ENCODE measurements around the gene OTUD7B. TPM values are rescaled to one million over a fixed set of nuclear protein-coding genes. Genes with fewer than 3 reads are reported as not detected.

OTUD7B gene
- total and polyA plus RNA-seq, 9 of the 15 experiments (the other 6 are each of a cell fraction or from before 2014, with no cell fraction given) = 0.96 to 18.8 (median 7.4) TPM

- peak overlapping the region; percentile 64 for H3K4me3 ChIP-seq
- peak overlapping the region; percentile 95 for H2AFZ ChIP-seq (ENCODE audit: low read depth, low read length)
- intact Hi-C loops (cut with micrococcal nuclease) (loop anchor here (1.0 to 2.0 kb wide), 3 partner anchors 39 to 162 kb away; partner anchors contain the start of gene SF3B4), in situ Hi-C loops (cut with MboI) (loop anchor here (5.0 kb wide), 1 partner anchor 46 kb away; a partner anchor contains a TSS)
- peak overlapping the region; percentile 99 for H3K4me2 ChIP-seq (ENCODE audit: insufficient read depth, low read length)
- ChIA-PET CTCF (ENCODE audit: low intra/inter-chr PET ratio) (interaction anchor here (0.7 to 1.9 kb wide), 4 partner anchors 54 to 299 kb away, joined by 3 to 8 read pairs (median 4); no protein-coding TSS in a partner anchor), POLR2A (interaction anchor here (0.6 to 5.9 kb wide), 35 partner anchors 8 to 663 kb away, joined by 3 to 71 read pairs (median 7); partner anchors contain the start of genes MTMR11, OTUD7B, SF3B4 and VPS45)
- peak; percentile 61 for FAIRE-seq
- H4K20me1 ChIP-seq (replicated peaks; ENCODE audit: control insufficient read depth, insufficient read depth, low read length) = peaks cover 23% of the 10 kb centered on the region
- ATAC-seq = peak; percentile 36
- peaks cover 9% of the 10 kb centered on the region; the same call in 2 of the 3 replicates for H3K36me3 ChIP-seq (ENCODE audit: control insufficient read depth, insufficient read depth, low read length)
- peak overlapping the region; percentile 98 for H3K27ac ChIP-seq (ENCODE audit: extremely low read depth, low read depth, low read length)
- peaks cover 8 to 22% of the 10 kb centered on the region in 2 experiments for H3K4me1 ChIP-seq (replicated peaks in 1 of 2; ENCODE audit: control insufficient read depth in 2 of 2, insufficient read depth in 2 of 2, low read length in 2 of 2)
- no peaks in the 10 kb centered on the region for H3K9me3 ChIP-seq (replicated peaks; ENCODE audit: control insufficient read depth, insufficient read depth, low read depth, low read length)
- H3K9ac ChIP-seq (ENCODE audit: insufficient read depth in 1 of 2, low read depth in 2 of 2, low read length in 2 of 2) = peak overlapping the region; percentile 86 to 95
- H3K79me2 ChIP-seq (ENCODE audit: control insufficient read depth, insufficient read depth, low read length) = peaks cover 32% of the 10 kb centered on the region
- H3K9me1 ChIP-seq (ENCODE audit: control insufficient read depth, insufficient read depth, low read length) = no peaks in the 10 kb centered on the region
- WGBS (ENCODE audit: insufficient coverage, low coverage, missing lambda C conversion rate) = under 1% methylated on average over 28 of the region's 28 CpGs
- H3K27me3 ChIP-seq (ENCODE audit: control insufficient read depth in 2 of 2, insufficient read depth in 2 of 2, low read length in 2 of 2) = no peaks in the 10 kb centered on the region
- peak; percentile 73 to 94 (median 76) for DNase-seq (ENCODE audit: extremely low read depth in 1 of 4, low spot score in 3 of 4)
- no TSS peak for BruUV-seq (replicated peaks)
- TF ChIP-seq ZNF507 (tag; conservative IDR thresholded peaks at IDR 0.05) (no peak), ZNF3 (CRISPR knock-in tag; IDR thresholded peaks at IDR 0.05) (no peak), ZNF431 (CRISPR knock-in tag; IDR thresholded peaks at IDR 0.05) (no peak), E4F1 (CRISPR knock-in tag; IDR thresholded peaks at IDR 0.05; ENCODE audit: borderline replicate concordance) (no peak), AFF4 (CRISPR knock-in tag; IDR thresholded peaks at IDR 0.05) (no peak; the same call in 1 of the 2 replicates), CBFA2T2 (conservative IDR thresholded peaks at IDR 0.05) (no peak), SIN3A (IDR thresholded peaks at IDR 0.05; ENCODE audit: borderline replicate concordance in 2 of 2, control insufficient read depth in 1 of 2, low read depth in 2 of 2, low read length in 2 of 2) (peak in 1 of 2 experiments; percentile 34; a peak in 2 of 4 replicates), EP300 (IDR thresholded peaks at IDR 0.05; ENCODE audit: low read length) (peak; percentile 57; the same call in 1 of the 2 replicates), SREBF1 (IDR thresholded peaks at IDR 0.05; ENCODE audit: borderline replicate concordance, low read depth, low read length) (no peak)
- TF ChIP-seq, protein P1, sequence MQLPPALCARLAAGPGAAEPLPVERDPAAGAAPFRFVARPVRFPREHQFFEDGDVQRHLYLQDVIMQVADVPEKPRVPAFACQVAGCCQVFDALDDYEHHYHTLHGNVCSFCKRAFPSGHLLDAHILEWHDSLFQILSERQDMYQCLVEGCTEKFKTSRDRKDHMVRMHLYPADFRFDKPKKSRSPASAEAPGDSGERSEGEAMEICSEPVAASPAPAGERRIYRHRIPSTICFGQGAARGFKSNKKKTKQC (CRISPR knock-in tag; IDR thresholded peaks at IDR 0.05) = no peak
- TF ChIP-seq, protein P2, sequence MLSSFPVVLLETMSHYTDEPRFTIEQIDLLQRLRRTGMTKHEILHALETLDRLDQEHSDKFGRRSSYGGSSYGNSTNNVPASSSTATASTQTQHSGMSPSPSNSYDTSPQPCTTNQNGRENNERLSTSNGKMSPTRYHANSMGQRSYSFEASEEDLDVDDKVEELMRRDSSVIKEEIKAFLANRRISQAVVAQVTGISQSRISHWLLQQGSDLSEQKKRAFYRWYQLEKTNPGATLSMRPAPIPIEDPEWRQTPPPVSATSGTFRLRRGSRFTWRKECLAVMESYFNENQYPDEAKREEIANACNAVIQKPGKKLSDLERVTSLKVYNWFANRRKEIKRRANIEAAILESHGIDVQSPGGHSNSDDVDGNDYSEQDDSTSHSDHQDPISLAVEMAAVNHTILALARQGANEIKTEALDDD (IDR thresholded peaks at IDR 0.05) = peak; percentile 50; the same call in 1 of the 2 replicates
Measured at GRCh38 chr1:149888247-149888998, 122.1 kb downstream of the OTUD7B start.

All from K562 (cell line).